ENCODE data around the gene SHB.
"Not testable (repeated sequence)": the region's sequence is repeated elsewhere in the genome, so short reads cannot be mapped to it uniquely, and the experiment has no call there.

Gene SHB

DNA sequence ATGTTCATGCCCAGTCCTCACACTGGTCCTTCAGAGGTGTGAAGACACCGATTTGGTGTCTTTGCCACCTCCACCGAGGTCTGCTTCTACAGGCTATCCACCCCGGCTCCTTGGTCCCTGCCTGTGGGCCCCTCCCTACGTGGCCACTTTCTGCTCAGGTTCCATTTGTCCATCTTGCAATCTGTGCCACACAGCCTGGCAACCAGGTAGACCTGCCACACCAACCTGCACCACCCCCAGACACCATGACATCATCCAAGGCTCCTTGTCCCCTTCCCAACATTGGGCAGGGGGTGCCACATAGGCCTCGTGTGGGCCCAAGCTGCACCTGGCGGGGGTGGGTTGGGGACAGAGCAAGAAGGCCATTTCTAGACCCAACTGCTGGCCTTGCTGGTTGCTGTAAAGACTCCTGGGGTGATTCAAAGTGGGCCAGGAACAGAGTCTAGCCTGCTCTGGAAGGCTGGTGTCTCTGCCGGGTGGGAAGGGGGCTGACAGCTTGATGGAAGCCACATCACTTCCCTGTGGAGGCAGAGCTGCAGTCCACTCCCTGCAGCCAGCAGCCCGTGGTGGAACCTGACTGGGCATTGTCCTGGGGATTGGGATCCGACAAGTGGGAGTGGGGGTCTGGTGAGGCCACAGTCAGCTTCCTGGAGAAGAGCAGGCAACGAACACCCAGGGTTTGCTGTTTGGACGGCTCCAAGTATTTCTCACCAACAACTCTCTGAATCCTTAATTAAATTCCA is 99.3 kb downstream of the SHB start:
- no peak for DNase-seq (ENCODE audit: low read depth)

DNA sequence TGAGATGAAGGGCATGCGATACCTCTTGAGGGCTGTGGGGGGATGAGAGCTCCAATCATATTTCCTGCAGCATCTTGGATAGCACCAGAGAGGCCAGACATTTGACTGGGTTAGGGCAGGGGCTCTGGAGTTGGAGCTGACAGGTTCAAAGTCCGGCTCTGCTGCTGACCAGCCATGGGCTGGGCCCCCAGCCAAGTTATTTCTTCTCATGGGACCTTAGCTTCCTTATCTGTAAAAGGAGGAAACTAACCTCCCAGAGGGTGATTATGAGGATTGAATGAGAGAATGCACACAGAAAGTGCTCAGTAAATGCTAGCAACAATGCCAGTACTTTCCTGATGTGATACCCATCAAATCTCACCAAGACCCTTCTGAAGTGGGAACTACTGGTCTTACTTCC is 99.9 kb downstream of the SHB start:
- DNase-seq (ENCODE audit: low read depth) = no peak

DNA sequence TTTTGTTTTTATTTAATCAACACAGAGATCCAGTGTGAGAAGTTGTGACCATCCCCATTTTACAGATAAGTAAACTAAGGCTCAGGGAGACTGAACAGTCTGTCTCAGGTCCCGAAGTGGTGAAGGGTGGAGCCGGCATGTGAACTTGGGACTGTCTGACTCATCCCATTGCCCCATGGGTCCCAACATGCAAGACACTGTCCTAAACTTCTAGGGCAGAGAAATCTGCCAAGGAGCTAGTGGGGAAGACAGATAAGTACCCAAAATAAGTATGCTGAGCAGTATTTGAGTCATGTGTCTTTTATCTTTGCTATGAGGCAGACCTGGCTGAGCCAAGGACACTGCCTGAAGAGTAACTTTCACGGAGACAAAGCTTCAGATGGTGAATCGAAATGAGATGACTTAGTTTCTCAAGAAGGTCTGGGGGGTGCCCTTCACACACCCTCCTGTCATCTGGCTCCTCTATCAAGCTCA is 100.8 kb downstream of the SHB start:
- peak; percentile 57 for DNase-seq (ENCODE audit: low read depth)

DNA sequence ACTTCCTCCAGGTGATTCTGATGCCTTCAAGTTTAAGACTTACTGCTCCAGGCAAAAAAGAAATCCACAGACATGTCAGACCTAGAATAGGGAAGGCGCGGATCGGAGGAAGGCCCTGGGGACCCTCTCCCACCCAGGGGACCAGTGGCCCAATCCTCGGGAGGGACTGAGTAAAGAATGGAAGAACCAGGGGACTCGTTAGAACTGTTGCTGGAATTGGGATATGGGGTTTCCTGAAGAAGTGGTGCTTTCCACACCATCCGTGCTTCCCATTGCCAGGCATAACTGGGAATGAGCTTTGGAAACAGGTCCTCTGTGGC is 101.3 kb downstream of the SHB start:
- DNase-seq (ENCODE audit: low read depth) = no peak

DNA sequence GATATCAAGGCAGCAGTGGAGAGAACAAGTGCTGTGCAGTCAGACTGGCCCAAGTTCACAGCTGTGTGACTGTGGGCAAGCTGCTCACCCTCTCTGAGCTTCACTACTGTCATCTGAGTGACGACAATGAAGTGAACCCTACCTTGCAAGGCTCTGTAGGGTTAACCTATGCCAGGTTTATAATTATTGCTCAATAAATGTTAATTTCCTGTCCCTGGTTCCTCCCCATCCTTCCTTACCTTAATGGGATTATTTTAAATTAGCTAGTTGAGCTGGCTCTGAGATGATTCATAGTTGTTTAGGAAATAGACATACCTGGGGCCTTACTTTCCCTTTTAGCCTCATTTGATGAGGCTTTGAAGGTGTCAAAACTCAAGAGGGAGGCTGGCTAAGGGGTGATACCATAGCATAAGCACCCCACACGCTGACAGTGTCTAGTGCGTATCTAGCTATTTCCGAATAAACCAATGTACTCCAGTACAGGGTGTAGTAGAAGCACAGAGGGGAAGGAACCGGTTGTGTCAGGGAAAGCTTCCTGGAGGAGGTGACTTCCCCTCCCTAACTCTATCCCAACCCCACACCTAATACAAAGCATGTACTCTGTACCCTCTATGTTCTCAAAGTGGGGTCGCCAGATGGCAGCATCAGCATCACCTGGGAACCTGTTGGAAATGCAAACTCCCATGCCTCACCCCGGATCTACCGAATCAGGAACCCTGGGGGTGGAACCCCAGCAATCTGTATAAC is 101.8 kb downstream of the SHB start:
- no peak for DNase-seq (ENCODE audit: low read depth)

DNA sequence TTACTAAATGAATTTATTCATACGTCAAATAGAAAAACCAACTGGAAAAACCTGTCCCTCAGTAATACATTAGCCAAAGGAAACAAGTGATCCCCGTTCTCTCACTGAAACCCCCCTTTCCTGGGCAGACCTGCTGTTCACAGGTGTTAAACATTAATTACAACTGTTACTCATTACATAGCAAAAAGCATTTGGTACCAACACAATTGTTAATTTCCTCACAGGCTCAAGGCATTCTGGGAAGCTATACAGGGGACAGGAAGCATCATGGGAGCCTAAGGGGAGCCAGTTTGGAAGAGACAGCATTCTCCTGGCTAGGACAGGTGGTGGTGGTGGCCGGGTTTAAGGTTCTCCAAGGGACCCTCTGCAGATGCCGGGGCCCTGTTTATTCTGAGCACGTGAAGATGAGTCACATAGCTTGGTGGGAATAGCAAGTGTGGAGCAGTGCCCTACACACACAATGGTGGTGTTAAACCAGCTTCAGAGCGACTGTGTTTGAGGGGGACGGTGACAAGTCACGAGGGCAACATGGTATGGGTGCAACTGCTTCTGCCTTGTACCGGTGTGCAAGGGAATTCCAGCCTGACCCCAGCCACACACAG is 102.5 kb downstream of the SHB start:
- no peak for DNase-seq (ENCODE audit: low read depth)

DNA sequence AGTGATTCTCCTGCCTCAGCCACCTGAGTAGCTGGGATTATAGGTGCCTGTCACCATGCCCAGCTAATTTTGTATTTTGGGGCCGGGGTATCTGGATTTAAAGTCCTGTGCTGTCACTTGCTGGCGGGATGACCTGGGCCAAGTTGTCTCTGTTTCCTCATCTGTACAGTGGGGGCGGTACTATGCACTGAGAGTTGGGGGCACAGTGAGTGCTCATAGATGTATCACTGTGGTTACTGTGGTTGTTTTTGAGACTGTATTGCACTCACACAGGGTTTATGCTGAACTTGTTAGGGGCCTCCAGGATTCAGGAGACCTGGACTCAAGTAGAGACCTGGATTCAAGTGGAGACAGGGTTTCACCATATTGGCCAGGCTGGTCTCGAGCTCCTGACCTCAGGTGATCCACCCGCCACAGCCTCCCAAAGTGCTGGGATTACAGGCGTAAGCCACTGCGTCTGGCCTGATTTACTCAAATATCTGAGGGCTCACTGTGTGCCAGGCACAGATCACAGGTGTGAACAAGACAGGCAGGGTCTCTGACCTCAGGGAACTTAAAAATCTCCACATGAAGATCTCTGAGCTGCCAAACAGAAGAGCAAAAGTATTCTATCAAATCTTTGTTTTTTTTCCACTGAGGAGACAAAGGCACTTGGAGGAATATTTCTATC is 103.2 kb downstream of the SHB start:
- not testable (repeated sequence) for DNase-seq (ENCODE audit: low read depth)

DNA sequence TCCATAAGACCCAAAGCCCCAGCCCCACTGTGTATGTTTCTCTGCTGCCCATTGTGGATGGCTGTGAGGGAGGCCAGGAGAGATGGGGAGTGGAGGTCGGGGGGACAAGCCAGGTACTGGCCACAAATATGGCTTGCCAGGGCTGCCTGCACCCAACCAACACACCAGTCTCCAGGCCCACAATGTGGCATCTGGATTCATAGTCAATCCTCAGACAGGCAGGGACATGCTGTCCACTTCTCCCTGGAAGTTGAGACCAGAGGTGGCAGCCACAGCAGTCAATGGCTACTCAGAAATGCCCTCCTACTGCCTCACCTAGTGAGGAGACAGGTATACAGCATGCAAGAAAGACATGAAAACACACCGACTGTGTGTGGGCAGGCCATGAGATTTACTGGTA is 103.9 kb downstream of the SHB start:
- DNase-seq (ENCODE audit: low read depth) = no peak

DNA sequence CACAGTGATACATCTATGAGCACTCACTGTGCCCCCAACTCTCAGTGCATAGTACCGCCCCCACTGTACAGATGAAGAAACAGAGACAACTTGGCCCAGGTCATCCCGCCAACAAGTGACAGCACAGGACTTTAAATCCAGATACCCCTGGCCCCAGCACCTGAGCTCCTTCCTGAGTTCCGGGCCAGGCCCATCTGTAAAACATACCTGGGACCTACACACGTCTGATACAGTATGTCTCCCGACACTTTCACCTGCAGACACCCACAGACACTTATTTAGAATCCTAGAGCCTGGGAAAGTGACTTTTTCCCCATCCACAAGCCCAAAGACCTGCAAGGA is 104.3 kb downstream of the SHB start:
- DNase-seq (ENCODE audit: low read depth) = no peak

DNA sequence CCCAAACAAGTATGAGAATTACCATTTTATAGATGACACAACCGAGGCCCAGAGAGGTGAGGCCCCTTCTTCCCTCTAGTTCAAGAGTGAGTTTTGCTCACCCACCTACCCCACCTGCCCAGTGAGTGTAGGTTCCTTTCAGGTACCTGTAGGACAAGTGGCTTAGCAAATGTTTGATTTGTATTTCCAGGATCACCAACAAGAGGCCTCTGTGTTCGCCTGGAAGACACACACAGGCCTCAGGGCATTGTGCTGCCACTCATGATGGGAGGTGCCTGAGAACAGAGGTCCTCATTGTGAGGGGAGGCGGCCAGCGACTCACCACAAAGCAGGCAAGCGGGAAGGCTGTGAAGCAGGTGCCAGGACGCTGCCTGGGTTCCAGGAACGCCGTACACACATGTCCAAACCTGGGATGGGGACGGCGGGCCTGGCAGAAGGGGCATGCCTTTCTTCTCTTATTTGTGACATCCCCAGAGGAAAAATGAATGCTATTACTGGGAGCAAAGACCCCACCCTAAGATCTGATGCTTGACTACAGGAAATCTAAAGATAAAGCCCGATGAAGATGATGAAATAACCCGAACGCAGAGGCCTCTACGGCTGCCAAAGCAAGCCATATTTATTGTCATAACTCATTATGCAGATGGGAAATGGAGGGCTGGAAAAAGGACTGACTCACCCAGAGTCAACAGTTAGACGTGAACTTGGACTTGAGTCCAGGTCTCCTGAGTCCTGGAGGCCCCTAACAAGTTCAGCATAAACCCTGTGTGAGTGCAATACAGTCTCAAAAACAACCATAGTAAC is 104.9 kb downstream of the SHB start:
- peak; percentile 80 for DNase-seq (ENCODE audit: low read depth)

DNA sequence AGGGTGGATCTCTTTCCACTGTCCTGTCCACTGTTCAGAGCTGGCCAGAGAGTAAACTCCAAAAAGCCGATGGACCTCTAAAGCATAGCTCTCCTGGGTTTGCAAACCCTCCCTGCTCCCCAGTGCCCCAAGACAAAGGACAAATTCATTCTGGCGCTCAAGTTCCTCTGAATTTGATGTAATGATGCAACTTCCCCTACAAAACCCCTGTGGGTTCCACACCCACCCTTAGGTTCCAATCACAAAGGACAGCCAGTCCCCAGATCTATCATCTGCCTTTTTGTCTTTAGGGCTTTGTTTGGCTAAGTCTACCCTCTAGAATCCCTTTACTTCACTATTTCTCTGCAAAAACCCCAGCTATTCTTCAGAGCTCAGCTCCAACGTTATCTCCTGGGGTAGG is 107.7 kb downstream of the SHB start:
- DNase-seq (ENCODE audit: low read depth) = no peak

DNA sequence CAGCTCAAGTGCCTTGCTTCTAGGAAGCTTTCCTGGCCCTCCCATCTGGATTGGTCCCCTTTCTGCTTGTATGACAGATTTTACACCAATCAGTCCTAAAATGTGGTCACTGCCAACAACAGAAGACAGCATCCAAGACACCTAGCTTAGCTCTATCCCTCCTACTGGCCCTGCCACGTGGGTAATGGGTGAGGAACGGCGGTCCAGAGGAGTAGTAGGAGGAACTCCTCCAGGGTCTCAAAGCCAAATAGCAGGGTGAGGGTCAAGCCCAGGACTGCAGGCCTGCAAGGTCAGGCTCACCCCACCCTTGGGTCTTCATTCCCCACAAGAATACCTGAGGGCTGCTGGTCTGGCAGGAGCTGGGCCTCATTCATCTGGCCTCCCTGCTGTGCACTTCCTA is 108.4 kb downstream of the SHB start:
- DNase-seq (ENCODE audit: low read depth) = no peak

DNA sequence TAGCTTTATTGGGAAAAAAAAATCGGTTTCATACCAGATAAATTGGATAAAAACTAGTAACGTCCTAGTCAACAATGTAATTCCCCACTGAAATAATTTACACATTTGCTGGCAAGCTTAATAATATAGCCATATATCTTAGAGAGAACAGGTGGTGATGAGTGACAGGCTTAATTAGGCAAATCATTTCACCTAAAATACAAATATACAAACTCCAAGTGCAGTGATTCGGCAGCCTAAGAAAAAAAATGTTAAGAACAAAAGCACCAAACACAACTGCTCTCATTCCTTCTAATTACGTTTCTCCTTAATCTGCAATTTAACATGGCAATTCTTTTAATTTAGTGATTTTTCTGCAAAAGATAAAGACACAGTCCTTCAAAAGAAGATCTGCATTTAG is 109.1 kb downstream of the SHB start:
- DNase-seq (ENCODE audit: low read depth) = no peak

DNA sequence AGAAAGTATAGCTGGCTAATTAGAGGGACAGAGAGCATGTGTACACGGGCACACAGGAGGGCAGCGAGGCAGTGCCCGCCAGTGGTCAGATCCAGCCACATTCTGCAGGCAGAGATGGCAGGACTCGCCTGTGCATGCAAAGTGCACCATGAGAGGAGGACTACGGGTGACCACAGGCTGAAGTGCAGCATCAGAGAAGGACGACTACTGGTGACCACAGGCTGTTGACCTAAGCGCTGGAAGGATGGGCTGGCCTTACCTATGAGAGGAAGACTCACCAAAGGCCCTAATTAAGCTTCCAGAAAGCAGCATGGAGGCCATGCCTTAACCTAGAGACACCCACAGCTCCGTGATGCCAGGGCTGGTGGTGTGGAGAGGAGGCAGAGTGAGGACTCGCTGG is 110.9 kb downstream of the SHB start:
- DNase-seq (ENCODE audit: low read depth) = no peak

DNA sequence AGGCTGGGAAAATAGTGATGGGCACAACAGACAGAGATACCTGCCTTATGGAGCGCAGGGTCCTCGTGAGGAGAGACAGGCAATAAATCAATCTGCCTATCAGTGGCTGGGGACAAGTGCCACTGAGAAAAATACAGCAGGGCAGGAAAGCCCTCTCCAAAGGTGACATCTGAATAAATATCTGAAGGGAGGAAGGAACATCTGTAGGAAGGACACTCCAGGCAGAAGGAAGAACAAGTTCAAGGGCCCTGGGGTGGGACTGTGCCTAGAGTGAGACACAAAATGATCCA is 111.4 kb downstream of the SHB start:
- no peak for DNase-seq (ENCODE audit: low read depth)

DNA sequence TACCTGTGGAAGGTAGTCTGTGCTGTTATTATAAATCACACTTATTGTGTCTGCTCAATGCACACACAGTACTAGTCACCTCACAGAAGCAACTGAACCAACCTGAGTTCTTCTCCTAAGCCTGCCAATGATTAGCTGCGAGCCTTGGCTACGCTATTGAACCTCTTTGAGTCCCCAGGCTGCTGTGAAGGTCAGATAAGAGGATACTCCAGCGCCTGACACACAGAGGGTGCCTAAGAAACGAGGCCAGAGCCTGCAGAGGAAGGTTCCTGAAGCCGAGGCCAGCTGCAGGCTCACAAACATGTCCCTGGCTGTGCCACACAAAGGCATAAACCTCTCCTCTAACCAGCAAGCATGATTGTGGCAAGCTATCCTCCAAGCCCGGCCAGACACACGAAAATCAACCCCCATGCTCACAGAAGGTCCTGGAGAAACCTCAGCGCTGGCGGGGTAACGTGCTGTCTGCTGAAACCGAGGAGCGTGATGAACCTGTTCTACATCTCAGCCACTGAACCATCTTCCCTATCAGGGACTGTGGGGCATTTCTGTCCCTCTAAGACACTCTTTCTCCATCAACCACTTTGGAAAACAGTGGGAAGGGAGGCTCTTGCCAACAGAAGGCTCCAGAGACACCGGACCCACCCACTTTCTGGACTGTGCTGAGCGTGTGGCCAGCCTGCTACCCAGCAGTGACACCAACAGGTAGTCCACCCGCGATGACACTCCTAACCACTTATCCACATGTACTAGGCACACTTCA is 111.9 kb downstream of the SHB start:
- no peak for DNase-seq (ENCODE audit: low read depth)

DNA sequence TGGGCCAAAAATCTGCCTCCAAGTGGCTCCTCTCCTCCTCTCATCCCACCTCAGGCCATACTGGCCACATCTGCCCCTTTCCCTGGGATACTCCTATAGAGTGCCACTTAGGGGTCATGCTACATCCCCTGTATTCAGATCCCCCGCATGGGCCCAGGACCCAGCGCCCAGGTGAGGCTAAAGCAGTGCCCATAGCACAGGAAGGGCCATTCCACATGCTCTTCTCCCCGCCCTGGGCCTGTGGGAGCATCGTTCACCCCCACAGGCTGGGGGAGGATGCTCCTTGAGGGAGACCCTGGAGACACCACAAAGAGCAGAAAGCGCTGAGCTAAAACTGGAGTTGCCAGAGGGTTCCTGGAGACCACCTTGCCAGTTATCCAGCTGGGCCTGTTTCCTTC is 112.6 kb downstream of the SHB start:
- no peak for DNase-seq (ENCODE audit: low read depth)

DNA sequence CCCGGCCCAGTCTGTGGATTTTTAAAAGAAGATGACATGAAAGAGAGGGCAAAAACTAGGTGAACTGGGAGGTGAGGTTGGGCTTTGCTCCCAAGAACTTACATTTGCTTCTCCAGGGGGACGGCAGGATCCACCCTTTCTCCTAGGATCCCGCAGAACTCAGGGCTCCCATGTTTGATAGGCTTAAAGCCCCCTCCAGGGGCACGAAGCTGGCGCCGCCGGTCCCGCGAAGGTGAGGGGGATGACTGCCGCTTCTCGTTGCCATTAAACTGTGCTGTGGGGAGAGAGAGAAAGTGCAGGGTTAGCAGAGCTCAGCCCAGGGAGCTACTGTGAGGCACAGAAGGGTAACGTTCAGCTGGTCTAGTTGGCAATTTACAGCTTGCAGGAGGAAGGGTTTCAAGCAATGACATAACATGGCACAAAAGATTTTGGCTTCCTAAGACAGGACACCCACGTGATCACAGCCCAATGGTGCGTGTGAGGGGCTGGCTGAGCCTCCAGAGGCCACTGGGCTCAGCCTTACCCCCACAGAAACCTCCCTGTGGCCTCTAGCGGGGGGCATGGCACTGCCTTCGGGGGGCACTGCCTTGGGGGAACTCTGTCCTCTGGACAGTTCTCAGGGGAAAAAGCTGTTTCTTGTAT is 113.1 kb downstream of the SHB start:
- DNase-seq (ENCODE audit: low read depth) = no peak

DNA sequence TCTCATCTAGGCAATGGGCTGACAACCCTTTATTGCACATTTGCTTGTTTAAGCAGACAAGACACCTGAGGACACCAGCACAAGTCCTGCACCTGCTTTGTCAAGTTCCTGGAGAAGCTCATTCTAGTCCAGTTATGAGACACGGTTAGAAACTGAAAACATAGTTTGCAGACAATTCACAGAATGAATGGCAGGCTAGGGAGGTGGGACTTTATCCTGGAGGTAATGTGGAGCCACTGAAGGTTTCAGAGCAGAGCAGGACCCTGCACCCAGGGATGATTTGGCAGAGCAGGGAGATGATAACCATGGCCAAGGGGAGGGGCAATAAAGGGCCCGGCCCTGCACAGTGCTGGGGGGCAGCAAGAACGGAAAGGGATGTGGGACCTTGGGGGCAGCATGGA is 114.4 kb downstream of the SHB start:
- DNase-seq (ENCODE audit: low read depth) = no peak

DNA sequence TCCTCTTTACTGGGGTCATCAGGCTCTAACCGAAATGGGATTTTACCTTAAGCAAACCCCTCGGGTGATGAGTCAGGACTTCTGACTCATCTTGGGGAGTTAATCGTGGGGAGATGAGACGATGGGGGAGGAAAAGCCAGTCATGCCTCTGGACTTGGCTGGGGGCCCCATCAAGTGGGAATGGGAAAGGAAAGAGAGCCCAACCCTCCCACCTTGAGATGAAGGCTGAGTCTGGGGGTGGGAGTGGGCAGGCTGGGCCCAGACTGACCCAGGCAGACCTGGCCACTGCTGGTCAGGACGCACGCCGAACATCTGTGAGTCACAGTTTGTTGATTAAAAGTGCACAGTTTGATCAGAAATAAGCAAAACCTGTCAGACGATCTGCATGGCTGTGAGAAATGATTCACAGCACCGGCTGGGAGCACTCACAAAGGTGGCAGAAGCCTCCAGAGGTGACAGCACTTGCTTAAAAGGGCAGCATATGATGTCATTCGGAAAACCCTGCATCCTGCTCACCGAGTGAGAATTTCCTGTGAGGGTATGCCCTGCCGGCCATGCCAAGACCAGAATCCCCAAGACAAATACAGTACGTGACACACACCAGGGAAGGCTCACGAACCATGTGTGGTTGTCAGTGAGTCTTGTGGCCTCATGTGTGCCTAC is 115.1 kb downstream of the SHB start:
- DNase-seq (ENCODE audit: low read depth) = peak; percentile 88

Measured in GM04504 (cell line).